Measurements from ENCODE around the gene B9D2. TPM values are rescaled to one million over a fixed set of nuclear protein-coding genes. Genes with fewer than 3 reads are reported as not detected.

The B9D2 gene
- total and polyA plus RNA-seq, 4 donors, result 1.6 to 13.5 (median 4.8) TPM

- no peak overlapping the region for H3K27ac ChIP-seq (ENCODE audit: low read depth in 1 of 2, low read length in 2 of 2)
- H3K27me3 ChIP-seq (ENCODE audit: control insufficient read depth in 1 of 2, insufficient read depth in 2 of 2, low read length in 1 of 2), result no peaks in the 10 kb centered on the region
- DNase-seq, result no peak
- no peak for ATAC-seq (ENCODE audit: low FRiP score)
- no peaks in the 10 kb centered on the region for H3K4me1 ChIP-seq (ENCODE audit: control insufficient read depth in 1 of 2, insufficient read depth in 2 of 2, low read length in 2 of 2)
- intact Hi-C loops (cut with DNase I), result loop anchor here (2.0 to 5.0 kb wide), 2 partner anchors 38 to 113 kb away; no protein-coding TSS in a partner anchor
- H3K9me3 ChIP-seq (ENCODE audit: control insufficient read depth, low read length), result no peaks in the 10 kb centered on the region
- peaks cover 0 to 11% of the 10 kb centered on the region in 2 donors for H3K36me3 ChIP-seq (ENCODE audit: control insufficient read depth in 1 of 2, insufficient read depth in 2 of 2, low read length in 1 of 2)
- no peak overlapping the region for H3K4me3 ChIP-seq (ENCODE audit: low read length in 2 of 2)
- 72 to 77% methylated on average over 20 of the region's 20 CpGs for WGBS, 2 donors
These were observed 44.3 kb downstream of the B9D2 start for GRCh38 chr19:41319500-41320184.

GRCh38 chr19:41318696-41319499, 45.1 kb downstream of the B9D2 start:
- peaks cover 0 to 11% of the 10 kb centered on the region in 2 donors for H3K36me3 ChIP-seq (ENCODE audit: control insufficient read depth in 1 of 2, insufficient read depth in 2 of 2, low read length in 1 of 2)
- intact Hi-C loops (cut with DNase I), result no loop called here
- no peak overlapping the region for H3K4me3 ChIP-seq (ENCODE audit: low read length in 2 of 2)
- no peaks in the 10 kb centered on the region for H3K4me1 ChIP-seq (ENCODE audit: control insufficient read depth in 1 of 2, insufficient read depth in 2 of 2, low read length in 2 of 2)
- no peak overlapping the region for H3K27ac ChIP-seq (ENCODE audit: low read depth in 1 of 2, low read length in 2 of 2)
- DNase-seq, result no peak
- no peaks in the 10 kb centered on the region for H3K27me3 ChIP-seq (ENCODE audit: control insufficient read depth in 1 of 2, insufficient read depth in 2 of 2, low read length in 1 of 2)
- 77 to 79% methylated on average over 19 of the region's 19 CpGs for WGBS, 2 donors
- ATAC-seq (ENCODE audit: low FRiP score), result no peak
- H3K9me3 ChIP-seq (ENCODE audit: control insufficient read depth, low read length), result no peaks in the 10 kb centered on the region

GRCh38 chr19:41316306-41316920, 47.5 kb downstream of the B9D2 start:
- DNase-seq (peak; percentile 13 to 61), ATAC-seq (ENCODE audit: low FRiP score) (no peak)
- no peak overlapping the region for H3K4me3 ChIP-seq (ENCODE audit: low read length in 2 of 2)
- no peaks in the 10 kb centered on the region for H3K4me1 ChIP-seq (ENCODE audit: control insufficient read depth in 1 of 2, insufficient read depth in 2 of 2, low read length in 2 of 2)
- H3K36me3 ChIP-seq (ENCODE audit: control insufficient read depth in 1 of 2, insufficient read depth in 2 of 2, low read length in 1 of 2), result peaks cover 0 to 11% of the 10 kb centered on the region in 2 donors
- intact Hi-C loops (cut with DNase I), result no loop called here
- no peak overlapping the region for H3K27ac ChIP-seq (ENCODE audit: low read depth in 1 of 2, low read length in 2 of 2)
- no peaks in the 10 kb centered on the region for H3K27me3 ChIP-seq (ENCODE audit: control insufficient read depth in 1 of 2, insufficient read depth in 2 of 2, low read length in 1 of 2)
- WGBS, 2 donors, result 94 to 95% methylated on average over 24 of the region's 24 CpGs
- no peaks in the 10 kb centered on the region for H3K9me3 ChIP-seq (ENCODE audit: control insufficient read depth, low read length)

GRCh38 chr19:41311613-41312012, 52.3 kb downstream of the B9D2 start:
- intact Hi-C loops (cut with DNase I), result loop anchor here in 1 of 2 donors (5.0 kb wide), 1 partner anchor 41 kb away; the partner anchor contains the start of gene TGFB1
- Histone ChIP-seq H3K4me3 (ENCODE audit: low read length in 2 of 2) (no peak overlapping the region), H3K4me1 (ENCODE audit: control insufficient read depth in 1 of 2, insufficient read depth in 2 of 2, low read length in 2 of 2) (no peaks in the 10 kb centered on the region), H3K27me3 (ENCODE audit: control insufficient read depth in 1 of 2, insufficient read depth in 2 of 2, low read length in 1 of 2) (no peaks in the 10 kb centered on the region), H3K9me3 (ENCODE audit: control insufficient read depth, low read length) (no peaks in the 10 kb centered on the region), H3K36me3 (ENCODE audit: control insufficient read depth in 1 of 2, insufficient read depth in 2 of 2, low read length in 1 of 2) (peaks cover 2 to 3% of the 10 kb centered on the region in 2 donors), H3K27ac (ENCODE audit: low read depth in 1 of 2, low read length in 2 of 2) (no peak overlapping the region)
- no peak for ATAC-seq (ENCODE audit: low FRiP score)
- peak; percentile 22 to 32 for DNase-seq
- WGBS, 2 donors, result 74 to 75% methylated on average over 8 of the region's 8 CpGs

- no peaks in the 10 kb centered on the region for H3K27me3 ChIP-seq (ENCODE audit: control insufficient read depth in 1 of 2, insufficient read depth in 2 of 2, low read length in 1 of 2)
- DNase-seq (peak; percentile 6 to 53), ATAC-seq (ENCODE audit: low FRiP score) (no peak)
- intact Hi-C loops (cut with DNase I), result loop anchor here in 1 of 2 donors (5.0 kb wide), 1 partner anchor 41 kb away; the partner anchor contains the start of gene TGFB1
- no peaks in the 10 kb centered on the region for H3K4me1 ChIP-seq (ENCODE audit: control insufficient read depth in 1 of 2, insufficient read depth in 2 of 2, low read length in 2 of 2)
- WGBS, 2 donors, result 33 to 40% methylated on average over 5 of the region's 5 CpGs
- no peak overlapping the region for H3K27ac ChIP-seq (ENCODE audit: low read depth in 1 of 2, low read length in 2 of 2)
- peak overlapping the region in 1 of 2 donors; percentile 67 for H3K4me3 ChIP-seq (ENCODE audit: low read length in 2 of 2)
- H3K9me3 ChIP-seq (ENCODE audit: control insufficient read depth, low read length), result no peaks in the 10 kb centered on the region
- peaks cover 2% of the 10 kb centered on the region in 2 donors for H3K36me3 ChIP-seq (ENCODE audit: control insufficient read depth in 1 of 2, insufficient read depth in 2 of 2, low read length in 1 of 2)
These were observed 52.9 kb downstream of the B9D2 start for GRCh38 chr19:41311072-41311471.

GRCh38 chr19:41310033-41310831, 53.7 kb downstream of the B9D2 start, which contains the start of gene CCDC97:
Gene CCDC97 (plus strand): TSS chr19:41310172. CDS start chr19:41310311, 139 bp downstream.
- peaks cover 2 to 6% of the 10 kb centered on the region in 2 donors for H3K36me3 ChIP-seq (ENCODE audit: control insufficient read depth in 1 of 2, insufficient read depth in 2 of 2, low read length in 1 of 2)
- 0 to 1% methylated on average over 46 to 47 of the region's 47 CpGs for WGBS, 2 donors
- H3K9me3 ChIP-seq (ENCODE audit: control insufficient read depth, low read length), result no peaks in the 10 kb centered on the region
- H3K4me1 ChIP-seq (ENCODE audit: control insufficient read depth in 1 of 2, insufficient read depth in 2 of 2, low read length in 2 of 2), result no peaks in the 10 kb centered on the region
- H3K27ac ChIP-seq (ENCODE audit: low read depth in 1 of 2, low read length in 2 of 2), result peak within 1 kb of the TSS; percentile 50 to 92
- peak; percentile 93 for ATAC-seq (ENCODE audit: low FRiP score)
- peak within 1 kb of the TSS; percentile 67 to 88 for H3K4me3 ChIP-seq (ENCODE audit: low read length in 2 of 2)
- no peaks in the 10 kb centered on the region for H3K27me3 ChIP-seq (ENCODE audit: control insufficient read depth in 1 of 2, insufficient read depth in 2 of 2, low read length in 1 of 2)
- intact Hi-C loops (cut with DNase I), result loop anchor here in 1 of 2 donors (1.0 to 5.0 kb wide), 2 partner anchors 15 to 42 kb away; partner anchors contain the start of gene TGFB1
- peak; percentile 91 to 96 for DNase-seq

- intact Hi-C loops (cut with DNase I), result loop anchor here (1.0 to 5.0 kb wide), 5 partner anchors 16 to 105 kb away; partner anchors contain the start of genes HNRNPUL1 (in 1 of the 2) and TGFB1 (in 1 of the 2)
- peaks cover 2 to 10% of the 10 kb centered on the region in 2 donors for H3K36me3 ChIP-seq (ENCODE audit: control insufficient read depth in 1 of 2, insufficient read depth in 2 of 2, low read length in 1 of 2)
- no peaks in the 10 kb centered on the region for H3K27me3 ChIP-seq (ENCODE audit: control insufficient read depth in 1 of 2, insufficient read depth in 2 of 2, low read length in 1 of 2)
- WGBS, 2 donors, result 4 to 6% methylated on average over 26 of the region's 26 CpGs
- peak overlapping the region; percentile 50 to 92 for H3K27ac ChIP-seq (ENCODE audit: low read depth in 1 of 2, low read length in 2 of 2)
- DNase-seq, result peak; percentile 49 to 71
- ATAC-seq (ENCODE audit: low FRiP score), result peak; percentile 17
- H3K4me1 ChIP-seq (ENCODE audit: control insufficient read depth in 1 of 2, insufficient read depth in 2 of 2, low read length in 2 of 2), result no peaks in the 10 kb centered on the region
- no peaks in the 10 kb centered on the region for H3K9me3 ChIP-seq (ENCODE audit: control insufficient read depth, low read length)
- peak overlapping the region; percentile 67 to 88 for H3K4me3 ChIP-seq (ENCODE audit: low read length in 2 of 2)
These were observed 54.5 kb downstream of the B9D2 start for GRCh38 chr19:41309180-41310032.

Data from aorta (tissue), 5 donors.